ENCODE results near the gene EFCAB6. TPM values are rescaled to one million over a fixed set of nuclear protein-coding genes. Genes with fewer than 3 reads are reported as not detected.

The EFCAB6 gene
- total RNA-seq, 4 donors from 2014 or later, result 1.2 to 4.0 (median 3.0) TPM

DNA sequence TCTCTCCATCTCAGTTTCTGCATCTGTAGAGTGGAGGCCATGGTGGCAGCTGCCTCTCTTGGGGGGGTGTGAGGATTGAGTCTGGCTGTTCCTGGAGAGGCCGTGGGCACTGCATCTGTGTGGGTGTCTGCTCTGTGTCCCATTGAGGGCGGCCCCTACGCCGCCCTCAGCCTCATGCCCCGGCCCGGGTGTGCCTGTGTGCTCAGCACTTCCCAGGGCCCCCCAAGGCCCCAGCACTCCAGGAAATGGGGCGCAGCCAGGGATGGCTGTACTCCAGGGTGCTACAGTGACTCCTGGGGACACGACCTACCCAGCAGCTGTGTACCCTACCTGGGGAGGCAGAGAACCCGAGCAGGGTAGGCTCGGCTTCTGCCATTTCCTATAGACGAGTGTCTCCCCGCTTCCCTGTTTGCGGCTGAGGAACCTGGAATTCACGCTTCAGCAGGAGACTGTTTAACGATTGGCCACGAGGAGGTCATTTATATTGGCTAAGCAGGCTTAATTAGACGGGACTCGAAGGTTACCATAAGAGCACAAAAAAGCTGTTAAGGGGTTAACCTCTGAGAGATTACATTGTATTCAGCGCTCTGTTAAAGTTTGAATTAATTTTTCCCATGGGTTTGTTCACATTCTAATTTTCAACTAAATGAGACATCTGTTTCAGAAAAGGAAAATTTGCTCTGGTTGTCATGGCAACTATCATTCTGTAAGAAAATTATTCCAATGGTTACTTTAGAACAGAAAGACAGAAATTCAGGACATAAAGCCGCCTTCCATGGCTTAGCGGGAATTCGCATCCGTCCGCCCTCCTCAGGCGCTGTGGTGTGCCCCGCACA is 323.9 kb downstream of the EFCAB6 start:
- TF ChIP-seq POLR2A (IDR thresholded peaks at IDR 0.05; ENCODE audit: low read depth) (no peak), POLR2AphosphoS5 (IDR thresholded peaks at IDR 0.05) (no peak), EP300 (IDR thresholded peaks at IDR 0.05) (no peak)
- TF ChIP-seq, protein P1, sequence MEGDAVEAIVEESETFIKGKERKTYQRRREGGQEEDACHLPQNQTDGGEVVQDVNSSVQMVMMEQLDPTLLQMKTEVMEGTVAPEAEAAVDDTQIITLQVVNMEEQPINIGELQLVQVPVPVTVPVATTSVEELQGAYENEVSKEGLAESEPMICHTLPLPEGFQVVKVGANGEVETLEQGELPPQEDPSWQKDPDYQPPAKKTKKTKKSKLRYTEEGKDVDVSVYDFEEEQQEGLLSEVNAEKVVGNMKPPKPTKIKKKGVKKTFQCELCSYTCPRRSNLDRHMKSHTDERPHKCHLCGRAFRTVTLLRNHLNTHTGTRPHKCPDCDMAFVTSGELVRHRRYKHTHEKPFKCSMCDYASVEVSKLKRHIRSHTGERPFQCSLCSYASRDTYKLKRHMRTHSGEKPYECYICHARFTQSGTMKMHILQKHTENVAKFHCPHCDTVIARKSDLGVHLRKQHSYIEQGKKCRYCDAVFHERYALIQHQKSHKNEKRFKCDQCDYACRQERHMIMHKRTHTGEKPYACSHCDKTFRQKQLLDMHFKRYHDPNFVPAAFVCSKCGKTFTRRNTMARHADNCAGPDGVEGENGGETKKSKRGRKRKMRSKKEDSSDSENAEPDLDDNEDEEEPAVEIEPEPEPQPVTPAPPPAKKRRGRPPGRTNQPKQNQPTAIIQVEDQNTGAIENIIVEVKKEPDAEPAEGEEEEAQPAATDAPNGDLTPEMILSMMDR (IDR thresholded peaks at IDR 0.05), result no peak
- intact Hi-C loops (cut with DNase I), result no loop called here
- 64% methylated on average over 24 of the region's 26 CpGs for WGBS
- Histone ChIP-seq H3K36me3 (no peaks in the 10 kb centered on the region), H3K27me3 (peaks cover 0 to 72% (median 0%) of the 10 kb centered on the region in 4 donors), H3K4me3 (no peak overlapping the region), H3K9me3 (no peaks in the 10 kb centered on the region), H3K4me1 (no peaks in the 10 kb centered on the region), H3K27ac (replicated peaks in 1 of 4) (no peak overlapping the region)
- DNase-seq (ENCODE audit: extremely low spot score), result no peak

DNA sequence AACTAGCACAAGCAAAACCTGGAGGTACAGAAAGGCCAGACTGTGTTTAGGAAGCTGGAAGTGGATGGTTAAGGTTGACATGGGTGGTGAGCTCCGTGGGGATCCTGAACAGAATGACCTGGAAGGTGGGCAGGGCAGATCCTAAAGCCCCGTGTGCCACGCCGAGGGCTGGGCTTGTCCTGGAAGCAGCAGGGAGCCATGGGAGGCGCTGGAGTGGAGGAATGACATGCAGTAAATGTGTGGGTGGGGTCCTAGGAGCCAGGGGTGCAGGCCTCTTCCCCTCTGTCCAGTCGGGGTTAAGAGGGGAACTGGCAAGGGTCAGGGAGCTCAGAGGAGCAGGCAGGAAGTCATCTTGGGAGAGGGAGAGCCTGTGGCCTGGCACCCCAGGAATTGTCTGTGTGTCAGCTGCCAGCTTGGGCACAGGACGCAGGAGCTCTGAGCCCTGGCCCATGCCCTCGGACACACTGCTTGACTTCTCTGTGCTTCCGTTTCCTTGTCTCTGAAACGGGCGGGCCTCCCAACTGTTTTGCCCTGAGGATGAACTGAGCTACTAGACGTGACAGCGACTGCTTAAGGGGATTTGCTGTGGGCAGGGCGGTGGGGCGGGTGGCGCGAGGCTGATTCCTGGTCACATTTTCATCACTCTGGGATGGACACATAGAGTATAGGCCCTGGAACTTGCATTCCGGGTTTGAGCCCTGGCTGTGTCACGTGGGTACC is 324.6 kb downstream of the EFCAB6 start:
- Histone ChIP-seq H3K9me3 (no peaks in the 10 kb centered on the region), H3K27me3 (peaks cover 0 to 69% (median 0%) of the 10 kb centered on the region in 4 donors), H3K36me3 (no peaks in the 10 kb centered on the region), H3K27ac (replicated peaks in 1 of 4) (no peak overlapping the region), H3K4me1 (no peaks in the 10 kb centered on the region), H3K4me3 (no peak overlapping the region)
- DNase-seq (ENCODE audit: extremely low spot score), result no peak
- intact Hi-C loops (cut with DNase I), result no loop called here
- TF ChIP-seq EP300 (IDR thresholded peaks at IDR 0.05) (no peak), POLR2A (IDR thresholded peaks at IDR 0.05; ENCODE audit: low read depth) (no peak), POLR2AphosphoS5 (IDR thresholded peaks at IDR 0.05) (no peak)
- TF ChIP-seq, protein P1 (IDR thresholded peaks at IDR 0.05), result no peak
- 69% methylated on average over 10 of the region's 19 CpGs for WGBS

DNA sequence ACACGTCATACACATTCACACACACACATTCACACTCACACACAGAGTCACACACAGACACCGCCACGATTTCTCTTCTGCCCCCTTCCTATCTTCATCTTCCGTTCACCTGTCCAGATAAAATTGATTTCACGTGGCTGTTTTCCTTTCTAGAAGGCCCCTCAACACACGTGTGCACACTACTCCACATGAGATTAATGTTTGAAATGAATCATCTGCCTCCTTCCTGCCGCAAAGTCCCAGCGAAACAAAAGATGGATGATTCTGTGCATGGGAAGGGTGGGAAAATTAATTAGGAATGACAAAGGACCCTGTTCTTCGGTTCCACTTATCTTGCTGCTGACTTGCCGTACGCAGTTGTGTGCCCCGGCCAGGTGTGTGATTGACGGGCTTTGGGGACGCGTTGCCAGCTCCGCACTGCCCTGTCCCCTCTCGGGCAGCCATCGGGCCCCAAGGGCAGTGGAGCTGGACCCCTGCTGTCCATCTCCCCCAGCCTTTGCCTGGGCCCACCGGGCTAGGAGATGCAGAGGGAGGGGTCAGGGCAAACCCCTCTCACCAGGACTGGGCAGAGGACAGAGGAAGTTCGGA is 326.5 kb downstream of the EFCAB6 start:
- intact Hi-C loops (cut with DNase I), result no loop called here
- Histone ChIP-seq H3K4me1 (no peaks in the 10 kb centered on the region), H3K4me3 (no peak overlapping the region), H3K9me3 (no peaks in the 10 kb centered on the region), H3K27ac (replicated peaks in 1 of 4) (no peak overlapping the region), H3K27me3 (peaks cover 0 to 67% (median 0%) of the 10 kb centered on the region in 4 donors), H3K36me3 (no peaks in the 10 kb centered on the region)
- 68% methylated on average over 19 of the region's 20 CpGs for WGBS
- DNase-seq (ENCODE audit: extremely low spot score), result no peak
- TF ChIP-seq POLR2A (IDR thresholded peaks at IDR 0.05; ENCODE audit: low read depth), result no peak
- TF ChIP-seq POLR2AphosphoS5 (IDR thresholded peaks at IDR 0.05), result no peak
- TF ChIP-seq, protein P1 (IDR thresholded peaks at IDR 0.05), result no peak
- TF ChIP-seq EP300 (IDR thresholded peaks at IDR 0.05), result no peak

GRCh38 chr22:43484227-43484626 is 327.9 kb downstream of the EFCAB6 start:
- WGBS, result 100% methylated on average over 4 of the region's 8 CpGs
- no peaks in the 10 kb centered on the region for H3K4me1 ChIP-seq
- intact Hi-C loops (cut with DNase I), result no loop called here
- DNase-seq (ENCODE audit: extremely low spot score), result no peak
- no peak overlapping the region for H3K27ac ChIP-seq (replicated peaks in 1 of 4)
- H3K4me3 ChIP-seq, result no peak overlapping the region
- H3K27me3 ChIP-seq, result peaks cover 0 to 59% (median 0%) of the 10 kb centered on the region in 4 donors
- TF ChIP-seq EP300 (IDR thresholded peaks at IDR 0.05) (no peak), POLR2AphosphoS5 (IDR thresholded peaks at IDR 0.05) (no peak), POLR2A (IDR thresholded peaks at IDR 0.05; ENCODE audit: low read depth) (no peak)
- TF ChIP-seq, protein P1 (IDR thresholded peaks at IDR 0.05), result no peak
- H3K9me3 ChIP-seq, result no peaks in the 10 kb centered on the region
- no peaks in the 10 kb centered on the region for H3K36me3 ChIP-seq
